BJ (cell line): Measurements from ENCODE around the gene CHSY3. TPM values are rescaled to one million over a fixed set of nuclear protein-coding genes. Genes with fewer than 3 reads are reported as not detected.

Experiments
- CTCF ChIA-PET: fragments of 350-600 bp; formaldehyde crosslinking; extraction: SDS; loops from one replicate; lab custom pipeline; 2021; ENCODE audit warnings: antibody characterized with exemption, inconsistent platforms; lab: Yijun Ruan, JAX
- POLR2A ChIA-PET: fragments of 300-600 bp; sonication (Branson Sonifier 250); formaldehyde crosslinking; extraction: SDS; loops from one replicate; lab custom pipeline; 2021; ENCODE audit warnings: antibody characterized with exemption; lab: Charles Lee
- DNase-seq: peaks from one replicate; pipeline ENCODE4 v3.0.0-alpha.2; 2011; ENCODE audit warnings: low read depth
- H3K27me3 ChIP-seq: 2 replicates; pipeline ENCODE4 v1.6.0; 2011; ENCODE audit warnings: low read length; ENCODE audit not compliant: control insufficient read depth, insufficient read depth
- H3K36me3 ChIP-seq: 2 replicates; pipeline ENCODE4 v1.5.1; 2011; ENCODE audit warnings: low read length; ENCODE audit not compliant: control insufficient read depth, insufficient read depth
- H3K4me3 ChIP-seq: 2 replicates; pipeline ENCODE4 v1.5.1; 2011; ENCODE audit warnings: low read depth, mild to moderate bottlenecking, control low read depth, low read length
- CTCF ChIP-seq: IDR thresholded peaks from 2 replicates; pipeline ENCODE4 v1.5.1; 2011; ENCODE audit warnings: low read depth, mild to moderate bottlenecking, control low read depth, inconsistent platforms, low read length, moderate library complexity; ENCODE audit not compliant: insufficient read depth
- polyA plus RNA-seq: library from polyadenylated mRNA; depleted of rRNA; stranded (reverse); fragments of >200 nt; gene quantifications from 2 replicates; pipeline ENCODE4 v1.2.3, GENCODE V29; 2011

Gene CHSY3
- polyA plus RNA-seq, 1 experiment = 0.91 TPM

DNA sequence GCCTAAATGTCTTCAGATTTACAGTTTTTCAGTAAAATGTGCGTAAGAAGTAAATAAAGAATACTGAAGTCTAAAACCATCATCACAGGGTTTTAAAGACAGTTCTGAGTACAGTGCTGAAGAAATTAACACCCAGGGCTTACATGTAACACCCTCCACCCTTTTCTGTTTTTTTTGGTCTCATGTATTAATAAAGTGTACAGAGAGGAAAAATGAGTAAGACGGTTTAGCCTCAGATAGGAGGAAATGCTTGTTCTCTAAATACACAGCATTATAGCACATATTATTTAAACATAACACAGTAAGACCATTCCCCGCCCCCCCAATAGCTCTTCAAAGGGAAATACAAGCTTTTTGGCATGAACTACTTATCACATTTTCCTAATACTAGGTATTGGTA is 119.3 kb downstream of the CHSY3 start:
- no peak for DNase-seq
- Histone ChIP-seq H3K36me3 (no peaks in the 10 kb centered on the region), H3K4me3 (no peak overlapping the region), H3K27me3 (no peaks in the 10 kb centered on the region)
- TF ChIP-seq CTCF = no peak
- CTCF ChIA-PET = no interaction called here
- POLR2A ChIA-PET = no interaction called here

DNA sequence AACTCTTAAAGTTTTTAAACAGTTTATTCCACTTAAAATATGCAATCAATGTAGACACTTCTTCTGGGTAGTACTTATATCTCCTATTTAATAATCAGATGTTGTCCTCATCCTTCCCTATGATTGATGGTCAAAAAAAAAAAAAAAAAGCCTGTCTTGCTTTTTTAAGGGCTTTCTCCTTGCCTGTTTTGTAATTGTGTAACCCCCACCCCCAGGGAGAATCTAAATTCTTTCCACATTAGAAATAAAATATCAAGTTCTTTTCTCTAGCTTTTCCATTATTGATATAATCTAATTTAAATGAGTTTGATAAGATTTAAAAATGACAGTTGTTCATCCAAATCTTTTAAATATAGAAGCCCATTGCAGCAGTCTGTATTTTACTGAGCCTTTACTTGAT is 119.7 kb downstream of the CHSY3 start:
- H3K36me3 ChIP-seq = no peaks in the 10 kb centered on the region
- no peak overlapping the region for H3K4me3 ChIP-seq
- CTCF ChIA-PET = no interaction called here
- POLR2A ChIA-PET = no interaction called here
- DNase-seq = no peak
- no peaks in the 10 kb centered on the region for H3K27me3 ChIP-seq
- no peak for TF ChIP-seq CTCF

GRCh38 chr5:130025511-130025910 is 121.2 kb downstream of the CHSY3 start:
- H3K36me3 ChIP-seq = no peaks in the 10 kb centered on the region
- no peak overlapping the region for H3K4me3 ChIP-seq
- no peaks in the 10 kb centered on the region for H3K27me3 ChIP-seq
- POLR2A ChIA-PET = no interaction called here
- no peak for DNase-seq
- no peak for TF ChIP-seq CTCF
- CTCF ChIA-PET = no interaction called here

GRCh38 chr5:130032807-130033206 is 128.5 kb downstream of the CHSY3 start:
- no peak for DNase-seq
- TF ChIP-seq CTCF = no peak
- no peaks in the 10 kb centered on the region for H3K36me3 ChIP-seq

DNA sequence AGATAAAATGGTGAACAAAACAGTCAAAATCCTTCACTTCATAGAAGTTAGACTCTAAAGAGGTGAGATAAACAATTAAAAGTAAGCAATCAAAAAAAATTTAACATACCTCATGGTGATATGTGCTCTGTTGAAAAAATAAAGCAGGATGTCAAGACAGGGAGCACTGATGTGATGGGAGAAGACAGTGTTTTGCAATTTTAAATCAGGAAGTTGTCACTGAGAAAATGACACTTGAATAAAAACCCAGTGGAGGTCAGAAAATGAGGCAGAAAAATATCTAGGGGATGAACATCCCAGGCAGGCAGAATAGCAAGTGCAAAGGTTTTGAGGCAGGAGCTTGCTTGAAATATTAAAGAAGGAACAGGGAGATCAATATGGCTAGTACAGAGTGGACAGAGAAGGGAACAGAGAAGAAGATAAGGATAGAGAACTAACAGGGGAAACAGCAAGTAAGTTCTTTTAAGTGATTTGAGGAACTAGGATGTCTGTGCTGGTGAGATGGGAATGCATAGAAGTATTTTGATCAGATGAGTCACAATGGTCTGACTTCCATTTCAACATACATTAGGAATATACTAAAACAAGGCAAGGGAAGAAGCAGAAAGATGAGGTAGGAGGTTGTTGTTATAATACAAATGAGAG is 130.4 kb downstream of the CHSY3 start:
- CTCF ChIA-PET = no interaction called here
- Histone ChIP-seq H3K4me3 (no peak overlapping the region), H3K36me3 (no peaks in the 10 kb centered on the region), H3K27me3 (no peaks in the 10 kb centered on the region)
- no peak for TF ChIP-seq CTCF
- POLR2A ChIA-PET = no interaction called here
- no peak for DNase-seq

More at GRCh38 chr5:130032807-130033206, 128.5 kb downstream of the CHSY3 start:
- ChIA-PET CTCF (no interaction called here), POLR2A (no interaction called here)
- H3K27me3 ChIP-seq = no peaks in the 10 kb centered on the region
- H3K4me3 ChIP-seq = no peak overlapping the region
